Prostate gland (tissue), 2 donors: ENCODE measurements around the gene FBXW7.

ENCODE experiments used
- POLR2AphosphoS5 ChIP-seq: sonication (generic); formaldehyde crosslinking; IDR thresholded peaks from one replicate; pipeline ENCODE4 v1.6.1; 2017; ENCODE audit warnings: antibody characterized with exemption
- TF ChIP-seq, protein P1 (sequence below), 4 experiments: fragments of 200-600 bp in 2 of 4; fragments of 450-650 bp in 2 of 4; sonication (generic) in 2 of 4; IDR thresholded peaks; 1 replicate in 3 of 4; 2 replicates in 1 of 4; pipeline ENCODE4 v1.5.1; 2016 to 2019; ENCODE audit warnings: antibody characterized with exemption in 4 of 4, mild to moderate bottlenecking in 2 of 4, moderate library complexity in 2 of 4

DNA sequence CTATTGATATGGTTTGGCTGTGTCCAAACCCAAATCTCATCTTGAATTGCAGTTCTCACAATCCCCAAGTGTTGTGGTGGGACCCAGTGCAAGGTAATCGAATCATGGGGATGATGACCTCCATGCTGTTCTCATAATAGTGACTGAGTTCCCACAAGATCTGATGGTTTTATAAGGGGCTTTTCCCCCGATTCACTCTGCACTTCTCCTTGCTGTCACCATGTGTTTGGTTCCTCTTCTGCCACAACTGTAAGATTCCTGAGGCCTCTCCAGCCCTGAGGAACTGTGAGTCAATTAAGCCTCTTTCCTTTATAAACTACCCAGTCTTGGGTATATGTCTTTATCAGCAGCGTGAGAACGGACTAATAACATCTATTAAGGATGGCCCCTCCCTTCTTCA lies 68.8 kb downstream of the FBXW7 start:
- TF ChIP-seq POLR2AphosphoS5: no peak
- TF ChIP-seq, protein P1, sequence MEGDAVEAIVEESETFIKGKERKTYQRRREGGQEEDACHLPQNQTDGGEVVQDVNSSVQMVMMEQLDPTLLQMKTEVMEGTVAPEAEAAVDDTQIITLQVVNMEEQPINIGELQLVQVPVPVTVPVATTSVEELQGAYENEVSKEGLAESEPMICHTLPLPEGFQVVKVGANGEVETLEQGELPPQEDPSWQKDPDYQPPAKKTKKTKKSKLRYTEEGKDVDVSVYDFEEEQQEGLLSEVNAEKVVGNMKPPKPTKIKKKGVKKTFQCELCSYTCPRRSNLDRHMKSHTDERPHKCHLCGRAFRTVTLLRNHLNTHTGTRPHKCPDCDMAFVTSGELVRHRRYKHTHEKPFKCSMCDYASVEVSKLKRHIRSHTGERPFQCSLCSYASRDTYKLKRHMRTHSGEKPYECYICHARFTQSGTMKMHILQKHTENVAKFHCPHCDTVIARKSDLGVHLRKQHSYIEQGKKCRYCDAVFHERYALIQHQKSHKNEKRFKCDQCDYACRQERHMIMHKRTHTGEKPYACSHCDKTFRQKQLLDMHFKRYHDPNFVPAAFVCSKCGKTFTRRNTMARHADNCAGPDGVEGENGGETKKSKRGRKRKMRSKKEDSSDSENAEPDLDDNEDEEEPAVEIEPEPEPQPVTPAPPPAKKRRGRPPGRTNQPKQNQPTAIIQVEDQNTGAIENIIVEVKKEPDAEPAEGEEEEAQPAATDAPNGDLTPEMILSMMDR (IDR thresholded peaks at IDR 0.05): no peak
